SK-N-SH (cell line): Measurements from ENCODE around the gene LDAF1. TPM values are rescaled to one million over a fixed set of nuclear protein-coding genes. Genes with fewer than 3 reads are reported as not detected.

ENCODE experiments used
- CTCF ChIA-PET: fragments of 300-600, 350-600 bp; formaldehyde crosslinking; extraction: SDS; loops from one replicate; lab custom pipeline; 2021; lab: Yijun Ruan, JAX
- POLR2A ChIA-PET: fragments of 350-600 bp; sonication (Branson Sonifier 250); formaldehyde crosslinking; extraction: SDS; loops from one replicate; lab custom pipeline; 2020; ENCODE audit warnings: antibody characterized with exemption, inconsistent platforms; lab: Yijun Ruan, JAX
- DNase-seq: peaks from one replicate; pipeline ENCODE4 v3.0.0; 2012
- H2AFZ ChIP-seq: fragments of 200-600 bp; sonication (generic); 2 replicates; pipeline ENCODE4 v1.8.1; 2016; ENCODE audit warnings: antibody characterized with exemption, mild to moderate bottlenecking, low read depth
- H3F3A ChIP-seq: fragments of 200-600 bp; sonication (generic); replicated peaks from 2 replicates; pipeline ENCODE3; 2016; ENCODE audit warnings: antibody characterized with exemption, mild to moderate bottlenecking; ENCODE audit not compliant: insufficient read depth
- H3K27ac ChIP-seq, 2 experiments: fragments of 200-500 bp in 1 of 2; fragments of 200-600 bp in 1 of 2; sonication (Bioruptor generic) in 1 of 2; sonication (generic), shearing (Covaris generic) in 1 of 2; 2 replicates each; pipeline versions ENCODE4 v1.5.1 to v1.6.1; 2014 to 2016; ENCODE audit warnings: low read depth in 2 of 2, inconsistent platforms in 1 of 2, low read length in 1 of 2, mild to moderate bottlenecking in 1 of 2, mixed read lengths in 1 of 2
- H3K27me3 ChIP-seq: fragments of 200-600 bp; sonication (generic), shearing (Covaris generic); 2 replicates; pipeline ENCODE4 v1.6.1; 2016; ENCODE audit warnings: mixed run types; ENCODE audit not compliant: insufficient read depth
- H3K36me3 ChIP-seq, 2 experiments: fragments of 200-500 bp in 1 of 2; fragments of 200-600 bp in 1 of 2; sonication (Bioruptor generic) in 1 of 2; sonication (generic) in 1 of 2; replicated peaks in 1 of 2; 2 replicates each; pipeline versions ENCODE3 to v1.5.1; 2014 to 2016; ENCODE audit warnings: low read length in 1 of 2, mild to moderate bottlenecking in 1 of 2; ENCODE audit not compliant: insufficient read depth in 2 of 2, control insufficient read depth in 1 of 2
- H3K4me1 ChIP-seq, 2 experiments: fragments of 200-500 bp in 1 of 2; fragments of 200-600 bp in 1 of 2; sonication (Bioruptor generic) in 1 of 2; sonication (generic), shearing (Covaris generic) in 1 of 2; 2 replicates each; pipeline versions ENCODE4 v1.5.1 to v1.6.1; 2014 to 2016; ENCODE audit warnings: low read depth in 1 of 2, low read length in 1 of 2, mixed run types in 1 of 2; ENCODE audit not compliant: insufficient read depth in 2 of 2, control insufficient read depth in 1 of 2
- H3K4me2 ChIP-seq: fragments of 200-600 bp; sonication (generic), shearing (Covaris generic); 2 replicates; pipeline ENCODE4 v1.6.1; 2017; ENCODE audit warnings: mixed run types
- H3K4me3 ChIP-seq, 2 experiments: fragments of 200-500 bp in 1 of 2; fragments of 200-600 bp in 1 of 2; sonication (Bioruptor generic) in 1 of 2; sonication (generic), shearing (Covaris generic) in 1 of 2; 2 replicates each; pipeline versions ENCODE4 v1.5.1 to v1.8.1; 2014 to 2016; ENCODE audit warnings: low read depth in 2 of 2, inconsistent platforms in 1 of 2, low read length in 1 of 2, mild to moderate bottlenecking in 1 of 2, mixed read lengths in 1 of 2, moderate library complexity in 1 of 2
- H3K79me2 ChIP-seq: fragments of 200-600 bp; sonication (generic); 2 replicates; pipeline ENCODE4 v1.8.1; 2017; ENCODE audit warnings: mild to moderate bottlenecking; ENCODE audit not compliant: insufficient read depth
- H3K9ac ChIP-seq: fragments of 200-600 bp; sonication (generic); 2 replicates; pipeline ENCODE4 v1.6.1; 2017; ENCODE audit warnings: mixed run types
- H3K9me2 ChIP-seq: fragments of 200-600 bp; sonication (generic); 2 replicates; pipeline ENCODE4 v1.6.1; 2017; ENCODE audit warnings: mixed run types
- H3K9me3 ChIP-seq: fragments of 200-600 bp; sonication (generic); 2 replicates; pipeline ENCODE4 v1.6.1; 2017; ENCODE audit warnings: mixed run types, mild to moderate bottlenecking, moderate library complexity
- H4K20me1 ChIP-seq: fragments of 200-600 bp; sonication (generic); 2 replicates; pipeline ENCODE4 v1.6.1; 2017; ENCODE audit warnings: mild to moderate bottlenecking, mixed run types; ENCODE audit not compliant: insufficient read depth
- ELF1 ChIP-seq: IDR thresholded peaks from 2 replicates; pipeline ENCODE4 v1.4.0; 2012
- EP300 ChIP-seq, 2 experiments: IDR thresholded peaks; 2 replicates each; pipeline versions ENCODE4 v1.4.0 to v1.6.1; 2012; ENCODE audit warnings: borderline replicate concordance in 1 of 2, low read depth in 1 of 2, low read length in 1 of 2
- FOSL2 ChIP-seq: IDR thresholded peaks from 2 replicates; pipeline ENCODE4 v1.4.0; 2012; ENCODE audit warnings: low read depth, mild to moderate bottlenecking, moderate library complexity, borderline replicate concordance
- IRF3 ChIP-seq: fragments of 150-350 bp; IDR thresholded peaks from 2 replicates; pipeline ENCODE4 v1.6.1; 2016; ENCODE audit warnings: mild to moderate bottlenecking, low read depth, low read length
- JUND ChIP-seq: IDR thresholded peaks from 2 replicates; pipeline ENCODE4 v1.4.0; 2012
- MEF2A ChIP-seq: IDR thresholded peaks from 2 replicates; pipeline ENCODE4 v1.4.0; 2012; ENCODE audit warnings: low read depth, borderline replicate concordance
- NFIC ChIP-seq: IDR thresholded peaks from 2 replicates; pipeline ENCODE4 v1.4.0; 2012; ENCODE audit warnings: borderline replicate concordance
- NRF1 ChIP-seq: IDR thresholded peaks from 2 replicates; pipeline ENCODE4 v1.6.1; 2012; ENCODE audit warnings: low read depth, mild to moderate bottlenecking, low read length
- POLR2AphosphoS5 ChIP-seq: IDR thresholded peaks from 2 replicates; pipeline ENCODE4 v1.6.1; 2012; ENCODE audit warnings: low read depth, low read length
- RAD21 ChIP-seq: IDR thresholded peaks from 2 replicates; pipeline ENCODE4 v1.6.1; 2012; ENCODE audit warnings: mild to moderate bottlenecking, low read length
- RCOR1 ChIP-seq: fragments of 150-350 bp; IDR thresholded peaks from 2 replicates; pipeline ENCODE4 v1.6.1; 2017; ENCODE audit warnings: antibody characterized with exemption, low read length
- REST ChIP-seq: IDR thresholded peaks from 2 replicates; pipeline ENCODE4 v1.6.1; 2012; ENCODE audit warnings: mild to moderate bottlenecking, low read depth, low read length, moderate library complexity
- RXRA ChIP-seq: IDR thresholded peaks from 2 replicates; pipeline ENCODE4 v1.4.0; 2012; ENCODE audit warnings: low read depth, mild to moderate bottlenecking, borderline replicate concordance
- SIN3A ChIP-seq: IDR thresholded peaks from 2 replicates; pipeline ENCODE4 v1.6.1; 2012; ENCODE audit warnings: low read depth, mild to moderate bottlenecking, low read length, moderate library complexity, borderline replicate concordance
- TAF1 ChIP-seq: IDR thresholded peaks from 2 replicates; pipeline ENCODE4 v1.6.1; 2012; ENCODE audit warnings: low read depth, mild to moderate bottlenecking, low read length, moderate library complexity, borderline replicate concordance
- TCF12 ChIP-seq: IDR thresholded peaks from 2 replicates; pipeline ENCODE4 v1.4.0; 2012
- TEAD4 ChIP-seq: IDR thresholded peaks from 2 replicates; pipeline ENCODE4 v1.4.0; 2012; ENCODE audit warnings: mild to moderate bottlenecking, borderline replicate concordance; ENCODE audit not compliant: insufficient read depth
- USF1 ChIP-seq: IDR thresholded peaks from 2 replicates; pipeline ENCODE4 v1.4.0; 2012; ENCODE audit warnings: low read depth, borderline replicate concordance
- USF2 ChIP-seq: fragments of 150-350 bp; IDR thresholded peaks from 2 replicates; pipeline ENCODE4 v1.6.1; 2017; ENCODE audit warnings: antibody characterized with exemption, low read length, low read depth, borderline replicate concordance
- polyA plus RNA-seq, 3 experiments: library from polyadenylated mRNA; depleted of rRNA; stranded (reverse); fragments of >200 nt; gene quantifications; 2 replicates each; pipeline ENCODE4 v1.2.3, GENCODE V29; 2012

LDAF1 gene
- polyA plus RNA-seq, 1 of the 3 experiments (the other 2 are of a cell fraction), result 10.0 TPM

- no peaks in the 10 kb centered on the region for H3K36me3 ChIP-seq
- no peaks in the 10 kb centered on the region for H4K20me1 ChIP-seq
- H3K9ac ChIP-seq, result no peak overlapping the region
- H3K4me3 ChIP-seq, result no peak overlapping the region
- H3K4me2 ChIP-seq, result no peak overlapping the region
- POLR2A ChIA-PET, result no interaction called here
- no peaks in the 10 kb centered on the region for H3F3A ChIP-seq
- no peak overlapping the region for H2AFZ ChIP-seq
- no peak for DNase-seq
- CTCF ChIA-PET, result no interaction called here
- H3K9me2 ChIP-seq, result no peaks in the 10 kb centered on the region; the same call in 1 of the 2 replicates
- H3K27me3 ChIP-seq, result 0 out of 2 replicates have a peak, but pooled peaks cover 7% of the 10 kb centered on the region
- H3K79me2 ChIP-seq, result no peaks in the 10 kb centered on the region
- no peaks in the 10 kb centered on the region for H3K9me3 ChIP-seq
- peaks cover 0 to 5% of the 10 kb centered on the region in 2 experiments; a peak in 2 of 4 replicates for H3K4me1 ChIP-seq
- TF ChIP-seq RCOR1 (no peak), USF2 (no peak), FOSL2 (no peak), USF1 (no peak), EP300 (IDR thresholded peaks at IDR 0.05; ENCODE audit: borderline replicate concordance in 1 of 2, low read depth in 1 of 2, low read length in 1 of 2) (no peak), MEF2A (no peak), NRF1 (no peak), ELF1 (no peak), TEAD4 (no peak), REST (no peak), IRF3 (no peak), RXRA (no peak), RAD21 (no peak), POLR2AphosphoS5 (no peak), JUND (no peak), TAF1 (no peak), TCF12 (no peak), SIN3A (no peak), NFIC (no peak)
- H3K27ac ChIP-seq, result no peak overlapping the region
These were observed 46.8 kb downstream of the LDAF1 start for GRCh38 chr16:21205303-21205702.
